GM12891 (cell line): ENCODE results near the gene CAMTA1.

ENCODE experiments used
- POLR2A ChIP-seq: IDR thresholded peaks from 2 replicates; pipeline ENCODE4 v1.6.1; 2011; ENCODE audit warnings: low read depth, low read length, control low read depth
- POLR2AphosphoS5 ChIP-seq: IDR thresholded peaks from 2 replicates; pipeline ENCODE4 v1.6.1; 2011; ENCODE audit warnings: low read depth, low read length, control low read depth

DNA sequence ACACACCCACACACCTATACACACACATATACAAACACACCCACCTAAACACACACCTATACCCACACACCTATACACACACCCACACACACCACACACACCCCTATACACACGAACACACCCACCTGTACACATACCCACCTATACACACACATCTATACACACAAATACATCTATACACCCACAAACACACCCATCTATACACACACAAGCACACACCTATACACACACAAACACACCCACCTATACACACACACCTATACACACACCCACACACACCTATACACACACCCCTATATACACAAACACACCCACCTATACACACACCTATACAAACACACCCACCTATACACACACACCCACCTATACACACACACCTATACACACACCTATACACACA is 869.5 kb downstream of the CAMTA1 start:
- TF ChIP-seq POLR2AphosphoS5 (no peak), POLR2A (no peak)
